ENCODE data around the gene ALPK1. TPM values are rescaled to one million over a fixed set of nuclear protein-coding genes. Genes with fewer than 3 reads are reported as not detected.

ALPK1 gene
- total and polyA plus RNA-seq, 2 experiments from 2014 or later, result 0.10 to 0.49 TPM

DNA sequence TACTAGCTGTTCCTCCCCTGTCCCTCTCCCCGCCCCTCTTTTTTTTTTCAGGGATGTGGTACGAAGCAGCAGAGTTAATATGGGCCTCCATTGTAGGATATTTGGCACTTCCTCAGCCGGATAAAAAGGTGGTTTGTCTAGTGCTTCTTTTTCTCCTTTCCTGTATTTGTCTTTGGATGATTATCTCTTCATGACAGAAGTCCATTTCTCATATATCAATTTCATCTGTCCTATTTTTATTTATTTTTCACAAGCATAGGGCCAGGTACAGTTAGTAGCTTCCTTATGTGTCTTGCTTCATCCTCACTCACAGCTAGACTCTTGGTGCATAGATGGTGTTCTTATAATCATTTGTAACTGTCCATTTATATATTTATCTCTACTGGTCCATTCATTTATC lies 129.2 kb downstream of the ALPK1 start:
- Histone ChIP-seq H3K4me3 (no peak overlapping the region), H3F3A (replicated peaks; ENCODE audit: low read depth) (no peaks in the 10 kb centered on the region), H3K27ac (ENCODE audit: low read depth) (no peak overlapping the region), H3K27me3 (ENCODE audit: insufficient read depth) (no peaks in the 10 kb centered on the region), H3K36me3 (ENCODE audit: insufficient read depth) (no peaks in the 10 kb centered on the region), H3K4me1 (ENCODE audit: insufficient read depth) (no peaks in the 10 kb centered on the region), H4K20me1 (replicated peaks; ENCODE audit: insufficient read depth) (no peaks in the 10 kb centered on the region), H3K9me2 (ENCODE audit: insufficient read depth) (no peaks in the 10 kb centered on the region), H3K4me2 (no peak overlapping the region), H2AFZ (no peak overlapping the region), H3K79me2 (replicated peaks; ENCODE audit: insufficient read depth) (no peaks in the 10 kb centered on the region)
- Mint-ChIP-seq H3K4me1 (peaks cover 4% of the 10 kb centered on the region), H3K27ac (no peak overlapping the region), H3K9me3 (no peaks in the 10 kb centered on the region), H3K4me3 (no peak overlapping the region), H3K36me3 (ENCODE audit: low read depth) (no peaks in the 10 kb centered on the region), H3K27me3 (ENCODE audit: insufficient read depth, low read depth, poor library complexity) (peaks cover 4% of the 10 kb centered on the region)
- no peak for DNase-seq (ENCODE audit: low spot score)
- ATAC-seq, result no peak
- TF ChIP-seq, protein P1, sequence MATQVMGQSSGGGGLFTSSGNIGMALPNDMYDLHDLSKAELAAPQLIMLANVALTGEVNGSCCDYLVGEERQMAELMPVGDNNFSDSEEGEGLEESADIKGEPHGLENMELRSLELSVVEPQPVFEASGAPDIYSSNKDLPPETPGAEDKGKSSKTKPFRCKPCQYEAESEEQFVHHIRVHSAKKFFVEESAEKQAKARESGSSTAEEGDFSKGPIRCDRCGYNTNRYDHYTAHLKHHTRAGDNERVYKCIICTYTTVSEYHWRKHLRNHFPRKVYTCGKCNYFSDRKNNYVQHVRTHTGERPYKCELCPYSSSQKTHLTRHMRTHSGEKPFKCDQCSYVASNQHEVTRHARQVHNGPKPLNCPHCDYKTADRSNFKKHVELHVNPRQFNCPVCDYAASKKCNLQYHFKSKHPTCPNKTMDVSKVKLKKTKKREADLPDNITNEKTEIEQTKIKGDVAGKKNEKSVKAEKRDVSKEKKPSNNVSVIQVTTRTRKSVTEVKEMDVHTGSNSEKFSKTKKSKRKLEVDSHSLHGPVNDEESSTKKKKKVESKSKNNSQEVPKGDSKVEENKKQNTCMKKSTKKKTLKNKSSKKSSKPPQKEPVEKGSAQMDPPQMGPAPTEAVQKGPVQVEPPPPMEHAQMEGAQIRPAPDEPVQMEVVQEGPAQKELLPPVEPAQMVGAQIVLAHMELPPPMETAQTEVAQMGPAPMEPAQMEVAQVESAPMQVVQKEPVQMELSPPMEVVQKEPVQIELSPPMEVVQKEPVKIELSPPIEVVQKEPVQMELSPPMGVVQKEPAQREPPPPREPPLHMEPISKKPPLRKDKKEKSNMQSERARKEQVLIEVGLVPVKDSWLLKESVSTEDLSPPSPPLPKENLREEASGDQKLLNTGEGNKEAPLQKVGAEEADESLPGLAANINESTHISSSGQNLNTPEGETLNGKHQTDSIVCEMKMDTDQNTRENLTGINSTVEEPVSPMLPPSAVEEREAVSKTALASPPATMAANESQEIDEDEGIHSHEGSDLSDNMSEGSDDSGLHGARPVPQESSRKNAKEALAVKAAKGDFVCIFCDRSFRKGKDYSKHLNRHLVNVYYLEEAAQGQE (IDR thresholded peaks at IDR 0.05; ENCODE audit: unreplicated experiment), result no peak
- TF ChIP-seq EZH2 (IDR thresholded peaks at IDR 0.05; ENCODE audit: low read depth, unreplicated experiment), result no peak
- no peak for TF ChIP-seq JUNB (IDR thresholded peaks at IDR 0.05; ENCODE audit: unreplicated experiment)
- no peak for TF ChIP-seq STAT1 (IDR thresholded peaks at IDR 0.05; ENCODE audit: unreplicated experiment)
- TF ChIP-seq ZNF331 (CRISPR knock-in tag; IDR thresholded peaks at IDR 0.05; ENCODE audit: low read depth), result no peak
- TF ChIP-seq POLR2AphosphoS5 (IDR thresholded peaks at IDR 0.05; ENCODE audit: low read depth), result no peak
- no peak for TF ChIP-seq ETS1 (IDR thresholded peaks at IDR 0.05)
- no peak for TF ChIP-seq EZH2phosphoT487 (IDR thresholded peaks at IDR 0.05; ENCODE audit: unreplicated experiment)
- TF ChIP-seq, protein P2, sequence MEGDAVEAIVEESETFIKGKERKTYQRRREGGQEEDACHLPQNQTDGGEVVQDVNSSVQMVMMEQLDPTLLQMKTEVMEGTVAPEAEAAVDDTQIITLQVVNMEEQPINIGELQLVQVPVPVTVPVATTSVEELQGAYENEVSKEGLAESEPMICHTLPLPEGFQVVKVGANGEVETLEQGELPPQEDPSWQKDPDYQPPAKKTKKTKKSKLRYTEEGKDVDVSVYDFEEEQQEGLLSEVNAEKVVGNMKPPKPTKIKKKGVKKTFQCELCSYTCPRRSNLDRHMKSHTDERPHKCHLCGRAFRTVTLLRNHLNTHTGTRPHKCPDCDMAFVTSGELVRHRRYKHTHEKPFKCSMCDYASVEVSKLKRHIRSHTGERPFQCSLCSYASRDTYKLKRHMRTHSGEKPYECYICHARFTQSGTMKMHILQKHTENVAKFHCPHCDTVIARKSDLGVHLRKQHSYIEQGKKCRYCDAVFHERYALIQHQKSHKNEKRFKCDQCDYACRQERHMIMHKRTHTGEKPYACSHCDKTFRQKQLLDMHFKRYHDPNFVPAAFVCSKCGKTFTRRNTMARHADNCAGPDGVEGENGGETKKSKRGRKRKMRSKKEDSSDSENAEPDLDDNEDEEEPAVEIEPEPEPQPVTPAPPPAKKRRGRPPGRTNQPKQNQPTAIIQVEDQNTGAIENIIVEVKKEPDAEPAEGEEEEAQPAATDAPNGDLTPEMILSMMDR (conservative IDR thresholded peaks at IDR 0.05; ENCODE audit: low read depth in 2 of 2), result no peak
- TF ChIP-seq CREB1 (CRISPR knock-in tag; IDR thresholded peaks at IDR 0.05; ENCODE audit: low read depth), result no peak
- TF ChIP-seq, protein P3, sequence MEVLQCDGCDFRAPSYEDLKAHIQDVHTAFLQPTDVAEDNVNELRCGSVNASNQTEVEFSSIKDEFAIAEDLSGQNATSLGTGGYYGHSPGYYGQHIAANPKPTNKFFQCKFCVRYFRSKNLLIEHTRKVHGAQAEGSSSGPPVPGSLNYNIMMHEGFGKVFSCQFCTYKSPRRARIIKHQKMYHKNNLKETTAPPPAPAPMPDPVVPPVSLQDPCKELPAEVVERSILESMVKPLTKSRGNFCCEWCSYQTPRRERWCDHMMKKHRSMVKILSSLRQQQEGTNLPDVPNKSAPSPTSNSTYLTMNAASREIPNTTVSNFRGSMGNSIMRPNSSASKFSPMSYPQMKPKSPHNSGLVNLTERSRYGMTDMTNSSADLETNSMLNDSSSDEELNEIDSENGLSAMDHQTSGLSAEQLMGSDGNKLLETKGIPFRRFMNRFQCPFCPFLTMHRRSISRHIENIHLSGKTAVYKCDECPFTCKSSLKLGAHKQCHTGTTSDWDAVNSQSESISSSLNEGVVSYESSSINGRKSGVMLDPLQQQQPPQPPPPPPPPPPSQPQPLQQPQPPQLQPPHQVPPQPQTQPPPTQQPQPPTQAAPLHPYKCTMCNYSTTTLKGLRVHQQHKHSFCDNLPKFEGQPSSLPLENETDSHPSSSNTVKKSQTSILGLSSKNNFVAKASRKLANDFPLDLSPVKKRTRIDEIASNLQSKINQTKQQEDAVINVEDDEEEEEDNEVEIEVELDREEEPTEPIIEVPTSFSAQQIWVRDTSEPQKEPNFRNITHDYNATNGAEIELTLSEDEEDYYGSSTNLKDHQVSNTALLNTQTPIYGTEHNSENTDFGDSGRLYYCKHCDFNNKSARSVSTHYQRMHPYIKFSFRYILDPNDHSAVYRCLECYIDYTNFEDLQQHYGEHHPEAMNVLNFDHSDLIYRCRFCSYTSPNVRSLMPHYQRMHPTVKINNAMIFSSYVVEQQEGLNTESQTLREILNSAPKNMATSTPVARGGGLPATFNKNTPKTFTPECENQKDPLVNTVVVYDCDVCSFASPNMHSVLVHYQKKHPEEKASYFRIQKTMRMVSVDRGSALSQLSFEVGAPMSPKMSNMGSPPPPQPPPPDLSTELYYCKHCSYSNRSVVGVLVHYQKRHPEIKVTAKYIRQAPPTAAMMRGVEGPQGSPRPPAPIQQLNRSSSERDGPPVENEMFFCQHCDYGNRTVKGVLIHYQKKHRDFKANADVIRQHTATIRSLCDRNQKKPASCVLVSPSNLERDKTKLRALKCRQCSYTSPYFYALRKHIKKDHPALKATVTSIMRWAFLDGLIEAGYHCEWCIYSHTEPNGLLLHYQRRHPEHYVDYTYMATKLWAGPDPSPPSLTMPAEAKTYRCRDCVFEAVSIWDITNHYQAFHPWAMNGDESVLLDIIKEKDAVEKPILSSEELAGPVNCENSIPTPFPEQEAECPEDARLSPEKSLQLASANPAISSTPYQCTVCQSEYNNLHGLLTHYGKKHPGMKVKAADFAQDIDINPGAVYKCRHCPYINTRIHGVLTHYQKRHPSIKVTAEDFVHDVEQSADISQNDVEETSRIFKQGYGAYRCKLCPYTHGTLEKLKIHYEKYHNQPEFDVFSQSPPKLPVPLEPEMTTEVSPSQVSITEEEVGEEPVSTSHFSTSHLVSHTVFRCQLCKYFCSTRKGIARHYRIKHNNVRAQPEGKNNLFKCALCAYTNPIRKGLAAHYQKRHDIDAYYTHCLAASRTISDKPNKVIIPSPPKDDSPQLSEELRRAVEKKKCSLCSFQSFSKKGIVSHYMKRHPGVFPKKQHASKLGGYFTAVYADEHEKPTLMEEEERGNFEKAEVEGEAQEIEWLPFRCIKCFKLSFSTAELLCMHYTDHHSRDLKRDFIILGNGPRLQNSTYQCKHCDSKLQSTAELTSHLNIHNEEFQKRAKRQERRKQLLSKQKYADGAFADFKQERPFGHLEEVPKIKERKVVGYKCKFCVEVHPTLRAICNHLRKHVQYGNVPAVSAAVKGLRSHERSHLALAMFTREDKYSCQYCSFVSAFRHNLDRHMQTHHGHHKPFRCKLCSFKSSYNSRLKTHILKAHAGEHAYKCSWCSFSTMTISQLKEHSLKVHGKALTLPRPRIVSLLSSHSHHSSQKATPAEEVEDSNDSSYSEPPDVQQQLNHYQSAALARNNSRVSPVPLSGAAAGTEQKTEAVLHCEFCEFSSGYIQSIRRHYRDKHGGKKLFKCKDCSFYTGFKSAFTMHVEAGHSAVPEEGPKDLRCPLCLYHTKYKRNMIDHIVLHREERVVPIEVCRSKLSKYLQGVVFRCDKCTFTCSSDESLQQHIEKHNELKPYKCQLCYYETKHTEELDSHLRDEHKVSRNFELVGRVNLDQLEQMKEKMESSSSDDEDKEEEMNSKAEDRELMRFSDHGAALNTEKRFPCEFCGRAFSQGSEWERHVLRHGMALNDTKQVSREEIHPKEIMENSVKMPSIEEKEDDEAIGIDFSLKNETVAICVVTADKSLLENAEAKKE (CRISPR knock-in tag; IDR thresholded peaks at IDR 0.05), result no peak
- no peak for TF ChIP-seq NANOG (IDR thresholded peaks at IDR 0.05; ENCODE audit: borderline replicate concordance)
- no peak for TF ChIP-seq ZNF114 (CRISPR knock-in tag; IDR thresholded peaks at IDR 0.05)

Data from GM23338 (cell line).